Mesenchymal stem cell (in vitro differentiated cells and primary cell): ENCODE measurements around the gene STYXL2.

ENCODE experiments used
- DNase-seq: peaks from one replicate; pipeline ENCODE4 v3.0.0-alpha.2; 2013
- H2AFZ ChIP-seq: one replicate; pipeline ENCODE4 v1.6.1; 2013; ENCODE audit warnings: low read depth, mild to moderate bottlenecking, control low read depth, inconsistent platforms, low read length, moderate library complexity
- H2AK5ac ChIP-seq: 2 replicates; pipeline ENCODE4 v1.6.1; 2013; ENCODE audit warnings: low read length, moderate library complexity, mild to moderate bottlenecking, inconsistent platforms; ENCODE audit not compliant: severe bottlenecking
- H2BK120ac ChIP-seq: one replicate; pipeline ENCODE4 v1.6.1; 2013; ENCODE audit warnings: low read depth, mild to moderate bottlenecking, inconsistent platforms, low read length, moderate library complexity
- H2BK12ac ChIP-seq, 2 experiments: one replicate each; pipeline ENCODE4 v1.6.1; 2013; ENCODE audit warnings: inconsistent platforms in 2 of 2, low read length in 2 of 2, mild to moderate bottlenecking in 2 of 2, moderate library complexity in 2 of 2, control low read depth in 1 of 2
- H2BK15ac ChIP-seq: one replicate; pipeline ENCODE4 v1.6.1; 2013; ENCODE audit warnings: mild to moderate bottlenecking, low read depth, inconsistent platforms; ENCODE audit not compliant: poor library complexity, severe bottlenecking
- H2BK5ac ChIP-seq: 2 replicates; pipeline ENCODE4 v1.6.1; 2013; ENCODE audit warnings: low read depth, mild to moderate bottlenecking, low read length, control low read depth, inconsistent platforms; ENCODE audit not compliant: poor library complexity, severe bottlenecking
- H3K14ac ChIP-seq, 2 experiments: one replicate each; pipeline ENCODE4 v1.6.1; 2013; ENCODE audit warnings: inconsistent platforms in 2 of 2, low read length in 2 of 2, control low read depth in 1 of 2, mild to moderate bottlenecking in 1 of 2, moderate library complexity in 1 of 2
- H3K18ac ChIP-seq, 2 experiments: one replicate each; pipeline ENCODE4 v1.6.1; 2013; ENCODE audit warnings: inconsistent platforms in 2 of 2, low read length in 2 of 2, control low read depth in 1 of 2, low read depth in 1 of 2, mild to moderate bottlenecking in 1 of 2
- H3K23ac ChIP-seq, 2 experiments: one replicate each; pipeline ENCODE4 v1.6.1; 2013; ENCODE audit warnings: inconsistent platforms in 2 of 2, low read length in 2 of 2, mild to moderate bottlenecking in 2 of 2, moderate library complexity in 2 of 2, control low read depth in 1 of 2
- H3K27ac ChIP-seq: 2 replicates; pipeline ENCODE4 v1.5.1; 2013; ENCODE audit warnings: mild to moderate bottlenecking, moderate library complexity, low read length, control low read depth, inconsistent platforms; ENCODE audit not compliant: poor library complexity, severe bottlenecking
- H3K27me3 ChIP-seq, 2 experiments: 2 replicates each; pipeline versions ENCODE4 v1.6.1 to v1.7.0; 2013; ENCODE audit warnings: low read length in 2 of 2, mild to moderate bottlenecking in 2 of 2, moderate library complexity in 2 of 2, control low read depth in 1 of 2, inconsistent platforms in 1 of 2; ENCODE audit not compliant: control insufficient read depth in 1 of 2, insufficient read depth in 1 of 2
- H3K36me3 ChIP-seq, 2 experiments: 2 replicates each; pipeline versions ENCODE4 v1.6.1 to v1.7.0; 2013; ENCODE audit warnings: low read length in 2 of 2, control low read depth in 1 of 2, inconsistent platforms in 1 of 2, low read depth in 1 of 2, mild to moderate bottlenecking in 1 of 2; ENCODE audit not compliant: insufficient read depth in 2 of 2, control insufficient read depth in 1 of 2
- H3K4ac ChIP-seq, 2 experiments: one replicate each; pipeline ENCODE4 v1.6.1; 2013; ENCODE audit warnings: inconsistent platforms in 2 of 2, low read length in 2 of 2, mild to moderate bottlenecking in 2 of 2, moderate library complexity in 2 of 2, control low read depth in 1 of 2, low read depth in 1 of 2
- H3K4me1 ChIP-seq: 2 replicates; pipeline ENCODE4 v1.6.1; 2013; ENCODE audit warnings: low read depth, low read length, control low read depth; ENCODE audit not compliant: control insufficient read depth, insufficient read depth
- H3K4me2 ChIP-seq: 2 replicates; pipeline ENCODE4 v1.6.1; 2013; ENCODE audit warnings: low read length, mild to moderate bottlenecking, inconsistent platforms; ENCODE audit not compliant: poor library complexity, severe bottlenecking
- H3K4me3 ChIP-seq, 2 experiments: 2 replicates each; pipeline versions ENCODE4 v1.5.1 to v1.7.0; 2013; ENCODE audit warnings: low read length in 2 of 2, mild to moderate bottlenecking in 2 of 2, control low read depth in 1 of 2, low read depth in 1 of 2; ENCODE audit not compliant: insufficient read depth in 1 of 2
- H3K79me1 ChIP-seq: replicated peaks from 2 replicates; pipeline ENCODE4 v1.6.1; 2013; ENCODE audit warnings: mild to moderate bottlenecking, control low read depth, low read length, inconsistent platforms; ENCODE audit not compliant: poor library complexity, severe bottlenecking
- H3K9ac ChIP-seq: 2 replicates; pipeline ENCODE4 v1.7.0; 2013; ENCODE audit warnings: mild to moderate bottlenecking, low read length, moderate library complexity
- H3K9me3 ChIP-seq: 2 replicates; pipeline ENCODE4 v1.7.0; 2013; ENCODE audit warnings: mild to moderate bottlenecking, low read length; ENCODE audit not compliant: control insufficient read depth
- H4K8ac ChIP-seq: one replicate; pipeline ENCODE4 v1.6.1; 2013; ENCODE audit warnings: inconsistent platforms, mild to moderate bottlenecking, low read length, moderate library complexity
- H4K91ac ChIP-seq: one replicate; pipeline ENCODE4 v1.6.1; 2013; ENCODE audit warnings: mild to moderate bottlenecking, low read length, inconsistent platforms
- WGBS: methylation state at CpG from one replicate; pipeline ENCODE4 v1.1.7; 2013; ENCODE audit warnings: mixed read lengths; 5-methylcytosine and 5-hydroxymethylcytosine counted together

Gene STYXL2

GRCh38 chr1:167118188-167118587 is 24.3 kb downstream of the STYXL2 start:
- Histone ChIP-seq H3K14ac (no peak overlapping the region), H2BK120ac (no peak overlapping the region), H3K9me3 (no peaks in the 10 kb centered on the region), H3K18ac (no peak overlapping the region), H3K27me3 (peaks cover 9 to 61% of the 10 kb centered on the region in 2 experiments), H2AFZ (no peak overlapping the region), H3K36me3 (no peaks in the 10 kb centered on the region), H3K4me3 (no peak overlapping the region), H4K91ac (no peak overlapping the region), H3K23ac (no peak overlapping the region), H2BK15ac (no peak overlapping the region), H2BK5ac (no peak overlapping the region), H3K79me1 (no peaks in the 10 kb centered on the region), H3K4ac (no peak overlapping the region), H3K9ac (no peak overlapping the region), H4K8ac (no peak overlapping the region), H2BK12ac (no peak overlapping the region), H3K27ac (no peak overlapping the region), H3K4me2 (no peak overlapping the region), H3K4me1 (peaks cover 7% of the 10 kb centered on the region), H2AK5ac (no peak overlapping the region)
- 96% methylated on average over 5 of the region's 5 CpGs for WGBS
- DNase-seq = no peak

- 97% methylated on average over 2 of the region's 3 CpGs for WGBS
These were observed 25.8 kb downstream of the STYXL2 start for GRCh38 chr1:167119696-167120095.

GRCh38 chr1:167120899-167121298 is 27.0 kb downstream of the STYXL2 start:
- Histone ChIP-seq H3K79me1 (no peaks in the 10 kb centered on the region), H3K9me3 (no peaks in the 10 kb centered on the region), H3K4me1 (peaks cover 7% of the 10 kb centered on the region), H3K14ac (no peak overlapping the region), H3K9ac (no peak overlapping the region), H2BK5ac (no peak overlapping the region), H3K18ac (no peak overlapping the region), H3K4ac (no peak overlapping the region), H4K8ac (no peak overlapping the region), H4K91ac (no peak overlapping the region), H2BK120ac (no peak overlapping the region), H3K27ac (no peak overlapping the region), H2BK12ac (no peak overlapping the region), H3K23ac (no peak overlapping the region), H2AFZ (no peak overlapping the region), H3K36me3 (no peaks in the 10 kb centered on the region), H3K27me3 (peaks cover 1 to 50% of the 10 kb centered on the region in 2 experiments), H3K4me3 (peak overlapping the region in 1 of 2 experiments; percentile 73), H3K4me2 (peak overlapping the region; percentile 53), H2BK15ac (no peak overlapping the region), H2AK5ac (no peak overlapping the region)
- WGBS = 83% methylated on average over 13 of the region's 13 CpGs
- no peak for DNase-seq

More at GRCh38 chr1:167119696-167120095, 25.8 kb downstream of the STYXL2 start:
- no peak overlapping the region for H3K4me3 ChIP-seq
- no peaks in the 10 kb centered on the region for H3K9me3 ChIP-seq
- H3K14ac ChIP-seq = no peak overlapping the region
- H2BK5ac ChIP-seq = no peak overlapping the region
- H3K27ac ChIP-seq = no peak overlapping the region
- H3K4me1 ChIP-seq = peaks cover 7% of the 10 kb centered on the region
- no peak overlapping the region for H2BK120ac ChIP-seq
- no peak overlapping the region for H2BK12ac ChIP-seq
- H4K91ac ChIP-seq = no peak overlapping the region
- no peak overlapping the region for H3K4me2 ChIP-seq
- H3K27me3 ChIP-seq = peaks cover 9 to 53% of the 10 kb centered on the region in 2 experiments
- H3K79me1 ChIP-seq = no peaks in the 10 kb centered on the region
- H4K8ac ChIP-seq = no peak overlapping the region
- no peaks in the 10 kb centered on the region for H3K36me3 ChIP-seq
- H3K23ac ChIP-seq = no peak overlapping the region
- no peak overlapping the region for H3K9ac ChIP-seq
- DNase-seq = no peak
- no peak overlapping the region for H2AFZ ChIP-seq
- H3K4ac ChIP-seq = no peak overlapping the region
- no peak overlapping the region for H2AK5ac ChIP-seq
- H3K18ac ChIP-seq = no peak overlapping the region
- H2BK15ac ChIP-seq = no peak overlapping the region

GRCh38 chr1:167121375-167122120 is 27.7 kb downstream of the STYXL2 start:
- Histone ChIP-seq H3K36me3 (no peaks in the 10 kb centered on the region), H2BK120ac (no peak overlapping the region), H3K27me3 (peaks cover 4 to 51% of the 10 kb centered on the region in 2 experiments), H3K9ac (no peak overlapping the region), H3K23ac (no peak overlapping the region), H3K79me1 (no peaks in the 10 kb centered on the region), H3K4me1 (peaks cover 7% of the 10 kb centered on the region), H3K4ac (no peak overlapping the region), H2BK15ac (no peak overlapping the region), H3K4me2 (peak overlapping the region; percentile 53), H3K14ac (no peak overlapping the region), H3K9me3 (no peaks in the 10 kb centered on the region), H4K8ac (peak overlapping the region; percentile 56), H2BK12ac (no peak overlapping the region), H3K27ac (no peak overlapping the region), H2AFZ (no peak overlapping the region), H2AK5ac (no peak overlapping the region), H3K4me3 (peak overlapping the region; percentile 16 to 73), H4K91ac (no peak overlapping the region), H3K18ac (no peak overlapping the region), H2BK5ac (no peak overlapping the region)
- WGBS = 26% methylated on average over 47 of the region's 47 CpGs
- peak; percentile 16 for DNase-seq
